ENCODE measurements around the gene DPYD. TPM values are rescaled to one million over a fixed set of nuclear protein-coding genes. Genes with fewer than 3 reads are reported as not detected.

DPYD gene
- total and polyA plus RNA-seq, 9 of the 15 experiments (the other 6 are each of a cell fraction or from before 2014, with no cell fraction given) = 0.03 to 0.25 (median 0.08) TPM; not detected in 2

DNA sequence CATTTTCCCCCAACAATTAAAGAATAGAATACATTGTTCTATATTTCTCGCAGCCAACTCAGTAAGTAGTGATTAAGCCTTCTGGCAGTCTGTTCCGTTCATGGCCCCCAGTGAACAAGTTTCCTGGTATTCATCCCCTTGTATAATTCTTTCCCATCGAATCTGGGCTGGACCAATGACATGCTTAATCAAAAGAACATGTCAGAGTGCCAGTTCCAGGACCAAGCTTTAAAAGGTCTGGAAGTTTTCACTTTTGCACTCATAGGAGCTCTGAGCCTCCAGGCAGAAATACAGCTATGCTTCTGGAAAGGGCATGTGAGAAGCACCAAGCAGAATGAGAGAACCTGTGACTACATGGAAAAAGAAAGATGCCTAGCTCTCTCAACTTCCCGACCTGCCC, 22.5 kb upstream of the DPYD start:
- BruUV-seq (replicated peaks) = no TSS peak
- H2AFZ ChIP-seq (ENCODE audit: low read depth, low read length) = no peak overlapping the region
- 0% methylated on average over 4 of the region's 4 CpGs for WGBS (ENCODE audit: insufficient coverage, low coverage, missing lambda C conversion rate)
- H3K9ac ChIP-seq (ENCODE audit: insufficient read depth in 1 of 2, low read depth in 2 of 2, low read length in 2 of 2) = no peak overlapping the region
- DNase-seq (ENCODE audit: extremely low read depth in 1 of 4, low spot score in 3 of 4) = no peak
- no peak for FAIRE-seq
- ATAC-seq = no peak
- no peaks in the 10 kb centered on the region for H3K9me1 ChIP-seq (ENCODE audit: control insufficient read depth, insufficient read depth, low read length)
- intact Hi-C loops (cut with micrococcal nuclease) (no loop called here), in situ Hi-C loops (cut with MboI) (no loop called here)
- H3K27ac ChIP-seq (ENCODE audit: extremely low read depth, low read depth, low read length) = no peak overlapping the region
- H3K79me2 ChIP-seq (ENCODE audit: control insufficient read depth, insufficient read depth, low read length) = no peaks in the 10 kb centered on the region
- ChIA-PET POLR2A (no interaction called here), CTCF (ENCODE audit: low intra/inter-chr PET ratio) (no interaction called here)
- H4K20me1 ChIP-seq (replicated peaks; ENCODE audit: control insufficient read depth, insufficient read depth, low read length) = no peaks in the 10 kb centered on the region
- no peaks in the 10 kb centered on the region for H3K36me3 ChIP-seq (ENCODE audit: control insufficient read depth, insufficient read depth, low read length)
- no peak for TF ChIP-seq SIN3A (IDR thresholded peaks at IDR 0.05; ENCODE audit: borderline replicate concordance in 2 of 2, control insufficient read depth in 1 of 2, low read depth in 2 of 2, low read length in 2 of 2)
- no peak for TF ChIP-seq ETS2 (tag; IDR thresholded peaks at IDR 0.05; ENCODE audit: borderline replicate concordance, poor library complexity, severe bottlenecking)
- TF ChIP-seq, protein P1, sequence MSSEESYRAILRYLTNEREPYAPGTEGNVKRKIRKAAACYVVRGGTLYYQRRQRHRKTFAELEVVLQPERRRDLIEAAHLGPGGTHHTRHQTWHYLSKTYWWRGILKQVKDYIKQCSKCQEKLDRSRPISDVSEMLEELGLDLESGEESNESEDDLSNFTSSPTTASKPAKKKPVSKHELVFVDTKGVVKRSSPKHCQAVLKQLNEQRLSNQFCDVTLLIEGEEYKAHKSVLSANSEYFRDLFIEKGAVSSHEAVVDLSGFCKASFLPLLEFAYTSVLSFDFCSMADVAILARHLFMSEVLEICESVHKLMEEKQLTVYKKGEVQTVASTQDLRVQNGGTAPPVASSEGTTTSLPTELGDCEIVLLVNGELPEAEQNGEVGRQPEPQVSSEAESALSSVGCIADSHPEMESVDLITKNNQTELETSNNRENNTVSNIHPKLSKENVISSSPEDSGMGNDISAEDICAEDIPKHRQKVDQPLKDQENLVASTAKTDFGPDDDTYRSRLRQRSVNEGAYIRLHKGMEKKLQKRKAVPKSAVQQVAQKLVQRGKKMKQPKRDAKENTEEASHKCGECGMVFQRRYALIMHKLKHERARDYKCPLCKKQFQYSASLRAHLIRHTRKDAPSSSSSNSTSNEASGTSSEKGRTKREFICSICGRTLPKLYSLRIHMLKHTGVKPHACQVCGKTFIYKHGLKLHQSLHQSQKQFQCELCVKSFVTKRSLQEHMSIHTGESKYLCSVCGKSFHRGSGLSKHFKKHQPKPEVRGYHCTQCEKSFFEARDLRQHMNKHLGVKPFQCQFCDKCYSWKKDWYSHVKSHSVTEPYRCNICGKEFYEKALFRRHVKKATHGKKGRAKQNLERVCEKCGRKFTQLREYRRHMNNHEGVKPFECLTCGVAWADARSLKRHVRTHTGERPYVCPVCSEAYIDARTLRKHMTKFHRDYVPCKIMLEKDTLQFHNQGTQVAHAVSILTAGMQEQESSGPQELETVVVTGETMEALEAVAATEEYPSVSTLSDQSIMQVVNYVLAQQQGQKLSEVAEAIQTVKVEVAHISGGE (CRISPR knock-in tag; IDR thresholded peaks at IDR 0.05) = no peak
- no peak for TF ChIP-seq L3MBTL2 (IDR thresholded peaks at IDR 0.05)
- no peak for TF ChIP-seq ZNF23 (CRISPR knock-in tag; IDR thresholded peaks at IDR 0.05)
- TF ChIP-seq RBM15 (IDR thresholded peaks at IDR 0.05; ENCODE audit: insufficient read depth, low read length) = no peak
- TF ChIP-seq ZFX (CRISPR knock-in tag; IDR thresholded peaks at IDR 0.05) = no peak
- TF ChIP-seq SRF (CRISPR knock-in tag; IDR thresholded peaks at IDR 0.05) = no peak
- no peaks in the 10 kb centered on the region for H3K9me3 ChIP-seq (replicated peaks; ENCODE audit: control insufficient read depth, insufficient read depth, low read depth, low read length)
- no peak overlapping the region for H3K4me2 ChIP-seq (ENCODE audit: insufficient read depth, low read length)
- no peaks in the 10 kb centered on the region for H3K4me1 ChIP-seq (replicated peaks in 1 of 2; ENCODE audit: control insufficient read depth in 2 of 2, insufficient read depth in 2 of 2, low read length in 2 of 2)
- no peak overlapping the region for H3K4me3 ChIP-seq
- H3K27me3 ChIP-seq (ENCODE audit: control insufficient read depth in 2 of 2, insufficient read depth in 2 of 2, low read length in 2 of 2) = no peaks in the 10 kb centered on the region
